ENCODE data around the gene SLA2. TPM values are rescaled to one million over a fixed set of nuclear protein-coding genes. Genes with fewer than 3 reads are reported as not detected.

Gene SLA2
- total RNA-seq, 2 experiments from 2014 or later: 19.9 to 21.3 TPM

GRCh38 chr20:36593347-36593929 is 52.6 kb downstream of the SLA2 start:
- Histone ChIP-seq H3K27me3 (ENCODE audit: control insufficient read depth in 1 of 2, insufficient read depth in 2 of 2, low read length in 2 of 2) (no peaks in the 10 kb centered on the region), H3K4me3 (ENCODE audit: low read length) (no peak overlapping the region), H3K9me3 (ENCODE audit: control insufficient read depth in 1 of 2, insufficient read depth in 1 of 2, low read length in 2 of 2) (no peaks in the 10 kb centered on the region), H3K36me3 (ENCODE audit: insufficient read depth, low read length) (peaks cover 14% of the 10 kb centered on the region), H3K27ac (ENCODE audit: low read depth in 1 of 2, low read length in 2 of 2) (peak overlapping the region; percentile 54 to 62), H3K4me1 (ENCODE audit: insufficient read depth, low read length) (peaks cover 57% of the 10 kb centered on the region)
- H3K36me3 Mint-ChIP-seq (ENCODE audit: low read depth): peaks cover 44% of the 10 kb centered on the region
- TF ChIP-seq CTCF (IDR thresholded peaks at IDR 0.05): no peak
- H3K4me1 Mint-ChIP-seq (ENCODE audit: low read depth): peaks cover 45% of the 10 kb centered on the region
- no peaks in the 10 kb centered on the region for H3K9me3 Mint-ChIP-seq
- peak overlapping the region; percentile 95 for H3K27ac Mint-ChIP-seq
- H3K27me3 Mint-ChIP-seq: no peaks in the 10 kb centered on the region
- ChIA-PET CTCF (interaction anchor here (0.6 to 7.6 kb wide), 4 partner anchors 12 to 29 kb away, joined by 3 to 68 read pairs (median 14); partner anchors contain the start of genes RAB5IF and TGIF2), POLR2A (interaction anchor here (0.9 to 7.6 kb wide), 5 partner anchors 12 to 36 kb away, joined by 4 to 115 read pairs (median 15); partner anchors contain the start of genes RAB5IF and TGIF2)
- peak overlapping the region; percentile 30 for H3K4me3 Mint-ChIP-seq
- intact Hi-C loops (cut with DNase I, micrococcal nuclease): loop anchor here in 1 of 2 experiments (10.0 kb wide), 1 partner anchor 389 kb away; no protein-coding TSS in a partner anchor
- no peak for ATAC-seq (ENCODE audit: poor library complexity)
- DNase-seq: peak in 2 of 14 experiments; percentile 35 to 39

- Histone ChIP-seq H3K9me3 (ENCODE audit: control insufficient read depth in 1 of 2, insufficient read depth in 1 of 2, low read length in 2 of 2) (no peaks in the 10 kb centered on the region), H3K27ac (ENCODE audit: low read depth in 1 of 2, low read length in 2 of 2) (peak overlapping the region in 1 of 2 donors; percentile 54), H3K4me3 (ENCODE audit: low read length) (no peak overlapping the region), H3K27me3 (ENCODE audit: control insufficient read depth in 1 of 2, insufficient read depth in 2 of 2, low read length in 2 of 2) (no peaks in the 10 kb centered on the region), H3K4me1 (ENCODE audit: insufficient read depth, low read length) (peaks cover 69% of the 10 kb centered on the region), H3K36me3 (ENCODE audit: insufficient read depth, low read length) (peaks cover 20% of the 10 kb centered on the region)
- peak; percentile 59 for TF ChIP-seq CTCF (IDR thresholded peaks at IDR 0.05)
- ATAC-seq (ENCODE audit: poor library complexity): peak; percentile 51
- H3K9me3 Mint-ChIP-seq: no peaks in the 10 kb centered on the region
- H3K4me3 Mint-ChIP-seq: peak overlapping the region; percentile 63
- no peaks in the 10 kb centered on the region for H3K27me3 Mint-ChIP-seq
- peak overlapping the region; percentile 95 for H3K27ac Mint-ChIP-seq
- ChIA-PET POLR2A (interaction anchor here (0.5 to 3.1 kb wide), 6 partner anchors 13 to 232 kb away, joined by 3 to 16 read pairs (median 8); partner anchors contain the start of genes RAB5IF and TGIF2), CTCF (interaction anchor here (0.7 to 7.6 kb wide), 5 partner anchors 13 to 54 kb away, joined by 3 to 68 read pairs (median 4); partner anchors contain the start of genes RAB5IF, SLA2 and TGIF2)
- peaks cover 53% of the 10 kb centered on the region for H3K36me3 Mint-ChIP-seq (ENCODE audit: low read depth)
- intact Hi-C loops (cut with DNase I, micrococcal nuclease): loop anchor here in 1 of 2 experiments (1.0 to 10.0 kb wide), 2 partner anchors 34 to 387 kb away; no protein-coding TSS in a partner anchor
- peaks cover 52% of the 10 kb centered on the region for H3K4me1 Mint-ChIP-seq (ENCODE audit: low read depth)
- DNase-seq: peak in 11 of 14 experiments; percentile 27 to 88 (median 55)
Measured at GRCh38 chr20:36591854-36592641, 53.9 kb downstream of the SLA2 start.

GRCh38 chr20:36591281-36591680 is 54.7 kb downstream of the SLA2 start:
- H3K4me1 Mint-ChIP-seq (ENCODE audit: low read depth): peaks cover 54% of the 10 kb centered on the region
- no peak overlapping the region for H3K27ac ChIP-seq (ENCODE audit: low read depth in 1 of 2, low read length in 2 of 2)
- POLR2A ChIA-PET: interaction anchor here (0.5 to 3.1 kb wide), 4 partner anchors 14 to 233 kb away, joined by 4 to 16 read pairs (median 14); partner anchors contain the start of genes RAB5IF and TGIF2

More at GRCh38 chr20:36591281-36591680, 54.7 kb downstream of the SLA2 start:
- H3K4me3 Mint-ChIP-seq: no peak overlapping the region
- H3K36me3 Mint-ChIP-seq (ENCODE audit: low read depth): peaks cover 58% of the 10 kb centered on the region
- CTCF ChIA-PET: interaction anchor here (1.0 to 7.6 kb wide), 4 partner anchors 9 to 20 kb away, joined by 4 to 68 read pairs (median 15); partner anchors contain the start of genes RAB5IF and TGIF2
- H3K27ac Mint-ChIP-seq: peak overlapping the region; percentile 95
- no peaks in the 10 kb centered on the region for H3K9me3 Mint-ChIP-seq
- intact Hi-C loops (cut with DNase I, micrococcal nuclease): loop anchor here in 1 of 2 experiments (1.0 to 10.0 kb wide), 2 partner anchors 33 to 386 kb away; no protein-coding TSS in a partner anchor
- Histone ChIP-seq H3K27me3 (ENCODE audit: control insufficient read depth in 1 of 2, insufficient read depth in 2 of 2, low read length in 2 of 2) (no peaks in the 10 kb centered on the region), H3K4me3 (ENCODE audit: low read length) (no peak overlapping the region), H3K36me3 (ENCODE audit: insufficient read depth, low read length) (peaks cover 23% of the 10 kb centered on the region), H3K9me3 (ENCODE audit: control insufficient read depth in 1 of 2, insufficient read depth in 1 of 2, low read length in 2 of 2) (no peaks in the 10 kb centered on the region), H3K4me1 (ENCODE audit: insufficient read depth, low read length) (peaks cover 66% of the 10 kb centered on the region)
- no peaks in the 10 kb centered on the region for H3K27me3 Mint-ChIP-seq
- DNase-seq (no peak), ATAC-seq (ENCODE audit: poor library complexity) (no peak)
- TF ChIP-seq CTCF (IDR thresholded peaks at IDR 0.05): no peak
